Measurements from ENCODE around the gene TMEM201.
A peak's percentile ranks its signal among the peaks of the same experiment; 100 is the strongest.
"Not testable (repeated sequence)": the region's sequence is repeated elsewhere in the genome, so short reads cannot be mapped to it uniquely, and the experiment has no call there.

TMEM201 gene

DNA sequence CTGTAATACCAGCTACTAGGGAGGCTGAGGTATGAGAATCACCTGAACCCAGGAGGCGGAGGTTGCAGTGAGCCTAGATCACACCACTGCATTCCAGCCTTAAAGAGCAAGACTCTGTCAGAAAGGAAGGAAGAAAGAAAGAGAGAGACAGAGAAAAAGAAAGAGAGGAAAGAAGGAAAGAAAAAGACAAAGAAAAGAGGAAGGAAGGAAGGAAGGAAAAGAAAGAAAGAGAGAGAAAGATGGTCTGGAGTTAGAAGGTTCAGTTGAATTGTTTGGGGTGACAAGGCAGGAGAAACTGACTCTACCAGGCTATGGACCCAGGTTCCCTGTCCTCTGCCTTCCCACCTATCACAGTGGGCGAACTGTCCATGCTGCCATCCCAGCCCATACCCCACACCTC, 35.4 kb downstream of the TMEM201 start:
- DNase-seq, result no peak

DNA sequence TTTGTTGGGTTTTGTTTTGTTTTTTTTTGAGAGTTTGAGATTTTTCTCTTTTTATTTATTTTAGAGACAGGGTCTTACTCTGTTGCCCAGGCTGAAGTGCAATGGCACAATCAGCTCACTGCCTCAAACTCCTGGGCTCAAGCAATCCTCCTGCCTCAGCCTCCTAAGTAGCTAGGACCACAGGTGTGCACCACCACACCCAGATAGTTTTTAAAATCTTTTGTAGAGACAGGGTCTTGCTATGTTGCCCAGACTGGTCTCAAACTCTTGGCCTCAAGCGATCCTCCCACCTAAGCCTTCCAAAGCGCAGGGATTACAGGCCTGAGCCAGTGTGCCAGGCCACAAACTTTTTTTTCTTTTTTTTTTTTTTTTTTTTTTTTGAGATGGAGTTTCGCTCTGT, 36.3 kb downstream of the TMEM201 start:
- not testable (repeated sequence) for DNase-seq

DNA sequence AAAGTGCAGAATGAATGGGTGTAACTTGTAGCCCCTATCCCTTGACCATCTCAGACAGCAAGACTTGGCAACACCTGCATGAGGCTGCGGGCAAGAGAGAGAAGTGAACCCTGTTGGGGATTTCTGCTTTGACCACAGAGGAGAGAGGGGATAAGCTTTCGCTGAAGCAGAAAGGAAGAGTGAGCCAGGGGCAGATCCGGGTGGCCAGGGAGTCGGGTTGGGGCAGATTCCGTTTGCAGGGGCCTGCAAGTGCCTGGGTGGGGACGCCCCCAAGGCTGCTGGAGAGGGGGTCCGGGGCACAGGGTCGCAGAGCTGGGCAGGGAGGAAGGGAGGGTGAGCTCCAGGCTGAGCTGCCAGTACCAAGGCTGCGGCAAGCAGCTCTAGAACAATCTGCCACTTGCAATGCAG, 37.5 kb downstream of the TMEM201 start:
- no peak for DNase-seq

DNA sequence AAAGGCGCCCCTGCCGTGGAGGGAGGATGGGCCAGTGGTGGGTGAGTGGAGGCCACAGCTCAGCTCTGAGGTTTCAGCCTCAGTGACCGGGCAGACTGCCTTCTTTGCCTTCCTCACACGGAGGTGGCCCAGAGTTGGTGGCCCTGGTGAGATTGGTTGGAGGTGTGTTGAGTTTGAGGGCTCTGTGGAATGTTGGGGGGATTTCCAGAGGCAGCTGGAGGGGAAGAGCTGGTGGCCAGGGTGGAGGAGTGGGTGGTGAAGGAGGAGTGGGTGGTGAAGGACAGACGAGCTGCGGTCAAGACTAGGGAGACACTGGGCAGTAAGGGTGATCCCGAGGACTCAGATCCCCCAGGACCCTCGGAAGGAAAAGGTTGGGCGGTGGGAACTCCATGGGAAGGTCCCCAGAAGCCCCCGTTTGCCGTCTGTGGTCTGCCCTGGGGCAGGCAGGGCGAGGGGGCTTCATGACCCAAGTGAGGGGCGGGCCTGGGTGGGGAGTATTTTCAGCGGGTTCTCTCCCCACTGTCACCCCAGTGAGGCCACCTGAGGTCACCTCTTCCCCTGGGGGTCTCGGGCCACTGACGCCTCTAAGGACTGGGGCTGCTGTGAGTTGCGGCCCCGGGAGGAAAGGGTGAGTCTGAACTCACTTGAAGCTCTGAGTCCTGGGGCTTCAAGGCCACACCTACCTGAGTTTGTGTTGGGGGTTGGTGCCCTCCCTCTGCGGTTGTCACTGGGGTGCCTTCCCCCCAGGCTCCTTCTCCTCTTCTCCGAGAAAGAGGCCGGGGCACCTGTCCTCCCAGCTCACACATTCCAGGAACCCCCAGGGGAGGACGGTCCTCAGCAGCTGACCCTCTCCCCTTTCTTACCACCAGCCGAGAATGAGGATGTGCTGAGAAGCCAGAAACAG, 40.1 kb downstream of the TMEM201 start:
- DNase-seq, result peak; percentile 71

DNA sequence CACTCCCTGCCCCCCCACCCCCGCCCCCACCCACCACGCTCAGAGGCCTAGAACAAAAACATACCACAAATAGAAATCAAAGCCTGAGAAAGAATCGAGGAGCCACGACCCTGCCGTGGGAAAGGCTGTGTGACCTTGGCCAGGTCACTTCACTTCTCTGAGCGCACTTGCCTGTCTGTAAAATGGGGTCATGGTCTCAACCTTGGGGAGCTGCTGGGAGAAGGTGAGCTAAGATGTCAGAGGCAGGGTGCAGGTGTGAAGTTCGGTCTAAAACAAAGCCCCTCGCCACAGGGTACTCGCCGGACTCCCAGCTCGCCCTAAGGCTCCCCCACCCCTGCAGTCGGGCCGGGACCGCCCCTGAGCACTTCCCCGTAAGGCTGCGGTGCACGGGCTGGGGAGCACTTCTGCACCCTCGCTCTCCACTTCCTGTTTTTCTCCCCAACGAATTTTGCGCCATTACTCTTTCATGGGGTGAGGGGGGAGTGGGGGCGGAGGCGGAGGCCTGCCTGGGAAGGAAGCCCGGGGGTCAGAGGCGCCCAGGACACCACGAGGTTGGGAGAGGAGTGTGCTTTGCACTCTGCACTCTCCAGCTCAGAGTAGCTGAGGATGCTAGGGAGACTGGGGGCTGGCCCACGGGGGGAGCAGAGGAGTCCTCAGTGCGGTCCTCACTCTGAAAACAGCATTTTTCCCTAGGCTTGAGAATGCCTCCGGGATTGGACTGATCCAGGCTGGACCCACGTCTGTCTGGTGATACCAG, 40.9 kb downstream of the TMEM201 start:
- peak; percentile 66 for DNase-seq

DNA sequence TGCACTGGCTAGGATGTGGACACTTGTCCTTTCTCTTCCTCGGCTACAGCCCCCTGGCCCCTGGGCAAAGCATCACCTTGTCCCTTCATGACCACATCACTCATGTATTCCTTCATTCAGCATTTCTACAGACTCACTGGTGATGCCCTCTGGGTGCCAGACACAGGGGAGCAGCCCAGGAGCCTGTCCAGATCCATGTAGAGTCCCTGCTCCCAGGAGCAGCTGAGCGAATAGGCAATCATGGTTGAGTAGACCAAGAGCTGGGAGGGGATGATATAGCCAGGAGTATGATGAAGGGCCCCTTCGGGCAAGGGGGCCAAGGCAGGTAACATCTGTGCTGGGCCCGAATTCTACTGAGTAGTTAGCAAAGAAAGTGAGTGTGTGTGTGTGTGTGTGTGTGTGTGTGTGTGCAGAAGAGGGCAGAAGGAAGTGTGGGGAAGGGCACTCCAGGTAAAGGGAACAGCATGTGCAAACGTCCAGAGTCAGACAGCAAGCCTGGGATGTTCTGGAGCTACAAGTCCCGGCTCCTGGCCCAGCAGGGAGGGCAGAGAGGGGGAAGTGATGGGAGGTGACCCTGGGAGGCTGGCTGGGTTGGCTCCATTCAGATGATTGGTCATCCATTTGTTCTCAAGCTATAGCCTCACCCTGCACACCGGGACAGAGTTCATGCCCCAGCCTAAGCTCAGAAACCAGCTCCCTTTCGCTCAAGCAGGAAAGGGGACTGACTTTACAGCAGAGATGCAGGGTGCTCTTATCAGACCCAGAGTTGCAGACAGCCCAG, 41.8 kb downstream of the TMEM201 start:
- no peak for DNase-seq

DNA sequence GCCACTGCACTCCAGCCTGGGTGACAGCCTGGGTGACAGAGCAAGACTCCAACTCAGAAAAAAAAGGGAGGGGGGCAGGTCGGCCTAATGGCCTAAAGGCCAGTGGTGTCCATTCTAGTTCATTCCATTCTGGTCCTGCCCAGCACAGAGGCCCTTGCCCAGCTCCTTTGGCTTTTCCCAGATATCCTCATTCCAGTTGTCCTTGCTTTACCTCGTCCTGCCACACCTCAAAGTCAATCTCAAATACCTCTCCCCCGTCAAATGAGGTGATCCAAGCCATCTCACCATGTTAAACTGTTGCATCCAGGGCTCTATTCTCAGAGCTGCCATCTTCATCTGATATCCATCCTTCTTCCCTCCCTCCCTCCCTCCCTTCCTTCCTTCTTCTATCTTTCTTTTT, 42.9 kb downstream of the TMEM201 start:
- DNase-seq, result no peak

DNA sequence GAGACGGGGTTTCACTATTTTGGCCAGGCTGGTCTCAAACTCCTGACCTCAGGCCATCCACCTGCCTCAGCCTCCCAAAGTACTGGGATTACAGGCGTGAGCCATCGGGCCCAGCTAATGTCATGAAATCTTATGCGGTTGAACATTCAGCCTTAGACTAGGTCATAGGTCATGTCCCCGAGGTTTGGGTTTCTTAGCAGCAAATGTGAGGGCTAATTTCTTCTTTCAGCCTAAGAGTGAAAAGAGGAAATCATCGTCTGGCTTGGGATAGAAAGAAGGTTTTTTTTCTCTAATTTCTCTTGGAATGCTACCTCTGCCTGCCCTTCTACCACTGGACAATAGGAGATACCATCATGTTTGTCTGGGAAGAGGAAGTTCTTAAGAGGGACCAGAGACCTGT, 44.8 kb downstream of the TMEM201 start:
- no peak for DNase-seq

DNA sequence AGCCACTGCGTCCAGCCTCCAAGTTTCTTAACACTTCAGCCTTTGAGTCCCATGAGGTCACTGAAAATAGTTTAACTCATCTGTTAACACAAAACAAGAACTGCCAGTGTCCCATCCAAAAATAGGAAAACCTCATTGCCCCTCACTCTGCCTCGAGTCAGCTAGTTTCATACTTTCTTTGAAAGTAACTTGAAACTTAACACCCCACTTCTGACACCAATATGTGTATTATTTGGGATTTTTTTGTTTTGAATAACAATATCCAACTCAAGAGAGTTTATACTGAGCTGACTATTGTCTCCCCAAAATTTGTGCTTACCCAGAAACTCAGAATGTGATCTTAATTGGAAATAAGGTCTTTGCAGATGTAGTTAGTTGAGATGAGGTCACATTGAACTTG, 45.9 kb downstream of the TMEM201 start:
- no peak for DNase-seq

DNA sequence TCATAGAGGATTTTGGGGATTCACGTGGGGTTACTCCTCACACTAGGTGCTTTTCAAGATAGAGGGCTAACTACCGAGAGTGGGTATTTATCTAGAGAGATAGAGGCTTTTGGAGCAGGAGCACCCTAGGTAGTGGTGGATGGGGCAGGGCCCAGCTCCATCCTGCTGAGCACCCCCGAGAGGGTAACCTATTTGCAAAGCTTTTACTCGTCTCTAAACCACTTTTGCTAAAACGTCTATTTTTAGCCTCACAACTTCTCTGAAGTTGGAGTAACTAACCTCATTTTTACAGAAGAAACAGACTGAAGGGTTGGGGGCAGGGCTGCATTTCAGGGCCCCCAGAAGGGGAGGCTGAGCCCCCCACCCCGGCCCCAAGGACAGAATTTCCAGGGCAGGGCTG, 50.5 kb downstream of the TMEM201 start:
- DNase-seq, result no peak

DNA sequence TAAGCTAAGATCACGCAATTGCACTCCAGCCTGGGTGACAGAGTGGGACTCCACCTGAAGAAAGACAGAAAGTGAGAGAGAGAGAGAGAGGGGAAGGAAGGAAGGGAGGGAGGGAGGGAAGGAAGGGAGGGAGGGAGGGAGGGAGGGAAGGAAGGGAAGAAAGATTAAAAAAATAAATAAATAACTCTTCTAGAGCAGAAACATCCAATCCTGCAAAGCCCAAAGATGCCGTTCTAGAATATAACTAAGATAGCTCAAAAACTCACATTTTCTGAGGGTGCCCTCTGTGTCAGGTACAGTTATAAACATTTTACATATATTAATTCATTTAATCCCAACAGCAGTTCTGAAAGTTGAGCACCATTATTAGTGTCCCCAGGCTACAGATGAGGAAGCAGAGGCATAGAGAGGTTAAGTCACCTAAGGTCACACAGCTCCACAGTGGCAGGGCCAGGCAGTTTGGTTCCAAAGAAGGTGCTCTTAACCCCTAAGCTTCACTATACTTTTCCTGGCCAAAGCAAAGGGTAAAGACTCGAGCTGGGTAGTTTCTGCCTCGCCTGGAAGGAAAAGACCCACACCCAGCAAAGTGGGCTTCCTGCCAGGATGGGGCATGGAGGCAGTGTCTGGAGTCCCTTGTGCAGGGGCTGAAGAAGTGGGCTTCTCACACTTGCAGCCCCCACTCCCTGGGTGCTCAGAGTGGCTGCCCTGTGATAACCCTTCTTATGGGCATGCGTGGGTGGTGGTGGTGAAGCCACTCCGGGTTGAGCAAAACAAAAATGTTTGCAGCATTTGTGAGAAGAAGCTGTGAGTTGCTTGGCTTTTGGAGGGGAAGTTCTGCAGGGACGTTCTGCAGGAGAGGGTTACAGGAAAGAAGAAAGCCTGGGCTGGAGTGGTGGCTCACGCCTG, 54.9 kb downstream of the TMEM201 start:
- DNase-seq, result peak; percentile 33

DNA sequence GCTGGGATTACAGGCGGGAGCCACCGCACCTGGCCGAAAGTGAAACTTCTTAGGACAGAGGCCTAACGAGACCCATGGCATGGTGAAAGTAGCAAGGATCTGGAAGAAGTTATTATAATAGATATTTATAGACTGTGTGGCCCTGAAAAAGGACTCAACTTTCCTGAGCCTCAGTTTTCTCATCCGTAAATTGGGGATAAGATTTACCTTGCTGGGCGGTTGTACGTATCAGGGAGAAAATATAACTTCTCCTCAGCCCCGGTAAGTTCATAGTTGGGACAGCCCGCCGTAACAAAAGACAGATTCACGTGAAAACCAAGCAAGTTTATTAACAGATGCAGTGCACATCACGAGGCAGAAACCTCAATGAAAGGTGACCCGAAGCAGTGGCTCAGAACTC, 57.3 kb downstream of the TMEM201 start:
- no peak for DNase-seq

DNA sequence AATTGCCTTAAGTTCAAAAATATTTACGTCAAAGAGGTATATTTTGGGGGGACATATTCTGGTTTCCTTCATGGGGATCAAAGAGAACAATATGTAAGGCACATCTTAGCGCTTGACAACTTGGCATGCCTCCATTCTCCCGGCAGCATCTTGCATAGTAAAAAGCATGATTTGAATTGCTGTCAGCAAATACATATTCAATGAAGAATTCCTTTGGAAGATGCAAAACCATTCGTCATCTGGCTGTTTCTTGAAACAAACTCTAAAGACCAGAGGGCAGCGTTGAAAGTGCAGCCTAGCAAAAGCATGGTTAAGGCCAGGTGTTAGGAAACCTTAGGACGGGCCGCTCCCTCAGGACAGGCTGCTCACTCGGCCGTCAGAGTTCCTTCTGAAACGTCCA, 59.5 kb downstream of the TMEM201 start:
- DNase-seq, result no peak

DNA sequence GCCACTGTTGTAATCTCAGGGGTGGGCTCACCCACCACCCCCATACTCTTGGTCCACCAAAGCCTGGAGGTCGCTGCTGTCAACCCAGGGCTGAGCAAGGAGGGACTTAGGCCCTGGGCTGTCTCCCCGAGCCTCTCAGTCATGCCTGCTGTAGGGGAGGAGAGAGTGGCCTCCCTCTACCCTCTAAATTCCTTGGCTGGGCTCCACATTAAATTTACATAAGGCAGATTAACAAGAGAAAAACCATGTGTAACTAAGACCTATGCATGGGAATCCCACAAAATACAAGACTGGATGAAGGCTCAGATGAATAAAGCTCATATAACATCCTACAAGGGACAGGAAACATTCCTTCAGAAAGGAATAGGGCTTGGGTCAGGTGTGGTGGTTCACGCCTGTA, 61.1 kb downstream of the TMEM201 start:
- no peak for DNase-seq

DNA sequence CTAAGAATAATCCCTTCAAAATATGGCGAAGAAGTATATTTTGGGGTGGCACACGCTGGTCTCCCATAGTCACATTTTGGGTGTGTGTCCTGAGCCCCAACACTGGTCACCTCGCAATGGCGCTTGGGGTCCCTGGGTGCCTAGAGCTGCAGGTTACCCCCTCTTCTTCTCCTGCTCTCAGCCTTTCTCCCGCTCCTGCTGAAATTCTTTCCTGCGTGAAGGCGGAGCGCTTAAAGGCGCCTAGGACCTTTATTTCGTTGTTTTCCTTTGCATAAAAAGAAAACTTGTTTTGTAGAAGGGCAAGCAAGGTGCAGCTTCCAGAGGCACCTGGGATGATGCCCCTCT, 62.5 kb downstream of the TMEM201 start:
- DNase-seq, result no peak

DNA sequence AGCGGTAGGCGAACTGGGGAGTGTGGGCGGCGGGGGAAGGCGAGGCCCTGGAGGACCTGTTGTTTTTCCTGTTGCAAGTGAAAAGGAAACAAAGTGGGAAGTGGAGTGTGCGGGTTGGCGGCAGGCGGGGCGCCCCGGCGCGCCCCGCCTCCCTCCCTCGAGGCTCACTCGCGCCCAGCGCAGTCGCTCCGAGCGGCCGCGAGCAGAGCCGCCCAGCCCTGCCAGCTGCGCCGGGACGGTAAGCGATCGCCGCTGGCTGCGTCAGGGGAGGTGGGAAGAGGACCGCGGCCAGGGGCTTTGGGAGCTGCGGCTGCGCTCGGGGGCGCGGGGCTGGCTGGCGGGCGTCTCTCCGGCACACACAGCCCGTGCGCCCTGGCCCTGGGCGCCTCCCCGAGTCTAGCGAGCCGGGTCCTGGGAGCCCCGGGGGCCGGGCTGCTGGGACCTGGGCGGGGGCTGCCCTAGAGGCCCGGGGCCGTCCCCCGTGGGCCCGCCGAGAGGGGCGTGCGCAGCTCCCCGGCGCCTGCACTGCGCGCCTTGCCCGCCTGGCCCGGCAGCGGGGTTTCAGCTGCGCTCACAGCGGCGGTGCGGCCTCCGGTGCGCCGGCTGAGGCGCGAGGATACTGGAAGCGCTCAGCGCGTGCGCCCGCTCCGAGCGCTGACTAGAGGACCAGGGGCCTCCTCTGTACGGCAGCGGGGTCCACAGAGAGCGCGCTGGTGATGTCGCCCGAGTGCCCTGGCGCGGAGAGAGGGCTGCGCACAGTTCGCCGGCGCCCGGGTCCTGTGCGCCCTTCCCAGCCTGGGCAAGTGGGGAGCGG, 63.1 kb downstream of the TMEM201 start, which contains the start of gene PIK3CD:
TSS of gene PIK3CD (plus strand) at position 167 of the 814 bp plus-strand sequence. CDS start 58,725 bp downstream, outside the sequence.
- DNase-seq, result peak; percentile 50

DNA sequence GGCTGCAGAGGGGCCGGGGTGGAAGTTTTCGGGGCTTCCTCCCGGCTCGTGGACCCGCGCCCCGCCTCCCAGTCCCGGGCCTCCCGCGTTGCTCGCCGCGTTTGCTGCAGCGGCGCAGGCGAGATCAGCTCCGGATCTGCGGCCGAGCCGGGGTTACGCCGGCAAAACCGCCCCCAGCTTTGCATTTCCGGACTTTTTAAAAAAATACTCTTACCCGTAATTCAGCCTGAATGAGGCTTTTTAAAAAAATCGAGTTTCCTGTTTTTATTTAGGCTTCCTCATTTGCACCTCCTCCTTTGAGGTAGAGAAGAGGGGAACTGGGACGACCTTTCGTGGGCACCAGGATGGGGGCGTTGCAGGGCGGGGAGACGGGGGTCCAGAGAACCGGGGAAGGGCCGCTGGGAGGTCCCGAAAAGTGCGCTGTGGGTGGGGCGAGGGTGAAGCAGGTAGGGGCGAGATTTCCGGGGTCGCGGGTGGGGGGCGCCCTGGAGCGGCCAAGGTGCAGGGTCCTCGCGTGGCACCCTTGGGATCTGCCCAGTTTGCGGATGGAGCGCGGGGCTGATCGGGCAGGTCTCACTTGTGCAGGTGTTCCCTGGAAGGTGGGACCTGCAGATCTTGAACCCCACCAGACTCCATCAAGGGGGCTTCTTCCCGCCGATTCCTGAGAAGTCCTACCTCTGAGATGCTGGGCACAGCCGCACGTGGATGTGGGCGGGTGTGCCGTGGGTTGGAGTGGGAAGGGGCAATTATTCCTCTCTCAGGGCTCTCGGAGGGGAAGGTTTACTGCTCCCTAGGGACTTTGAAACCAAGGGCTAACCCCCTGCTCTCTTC, 63.9 kb downstream of the TMEM201 start:
- peak; percentile 63 for DNase-seq

DNA sequence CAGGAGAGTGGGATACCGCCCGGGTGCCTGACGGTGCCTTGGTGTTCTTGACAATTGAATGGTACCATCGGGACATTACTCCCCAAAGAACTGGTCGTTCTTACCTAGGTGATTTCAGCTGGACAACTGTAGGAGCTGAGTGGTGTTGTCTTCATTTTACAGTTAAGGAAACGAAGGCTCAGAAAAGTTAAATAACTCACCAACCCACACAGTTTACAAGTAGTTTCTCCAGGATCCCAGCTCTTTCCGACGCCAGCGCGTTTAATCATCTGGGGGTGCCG, 64.4 kb downstream of the TMEM201 start:
- no peak for DNase-seq

DNA sequence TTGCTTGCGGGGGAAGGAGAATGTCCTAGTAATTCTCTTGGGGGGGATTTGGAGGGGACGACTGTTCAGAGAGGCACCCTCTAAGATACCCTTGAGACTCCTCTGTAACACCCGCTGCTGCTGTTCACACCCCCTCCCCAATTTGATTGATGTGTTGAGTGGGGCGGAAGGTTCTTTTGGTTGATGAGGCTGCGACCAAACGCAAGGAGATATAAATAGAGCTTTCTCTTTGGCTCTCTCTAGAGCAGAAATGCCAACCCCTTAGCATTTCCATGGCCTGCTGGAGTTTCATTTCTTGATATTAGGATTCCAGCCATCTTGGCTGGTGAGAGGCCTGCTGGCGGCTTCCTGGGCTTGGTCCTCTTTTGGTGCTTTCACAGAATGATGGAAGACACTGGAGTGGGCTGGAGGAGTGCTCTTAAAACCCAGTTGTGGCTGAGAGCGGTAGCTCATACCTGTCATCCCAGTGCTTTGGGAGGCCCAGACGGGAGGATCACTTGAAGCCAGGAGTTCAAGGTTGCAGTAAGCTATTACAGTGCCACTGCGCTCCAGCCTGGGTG, 64.9 kb downstream of the TMEM201 start:
- no peak for DNase-seq

All from activated CD8-positive, alpha-beta memory T cell treated with anti-CD3 and anti-CD28 coated beads, Interleukin-2, amount 50 U/mL, for 4 hours (primary cell).